GM12892 (cell line): ENCODE data around the gene LRRC56. TPM values are rescaled to one million over a fixed set of nuclear protein-coding genes. Genes with fewer than 3 reads are reported as not detected.

Experiments
- DNase-seq: peaks from one replicate; pipeline ENCODE4 v3.0.0; 2011; ENCODE audit not compliant: insufficient read length
- FAIRE-seq: peaks from 2 replicates; lab custom pipeline; 2011; peaks lifted over from hg19 to GRCh38; lab: Jason Lieb, UNC
- POLR2A ChIP-seq: IDR thresholded peaks from 2 replicates; pipeline ENCODE4 v1.6.1; 2011; ENCODE audit warnings: low read depth, low read length, control low read depth
- POLR2AphosphoS5 ChIP-seq: IDR thresholded peaks from 2 replicates; pipeline ENCODE4 v1.6.1; 2011; ENCODE audit warnings: low read depth, low read length, control low read depth
- TAF1 ChIP-seq: IDR thresholded peaks from 2 replicates; pipeline ENCODE4 v1.6.1; 2011; ENCODE audit warnings: low read depth, mild to moderate bottlenecking, control low read depth, low read length, borderline replicate concordance
- polyA plus RNA-seq: library from polyadenylated mRNA; unstranded; fragments of >200 nt; gene quantifications from one replicate; pipeline ENCODE4 v1.2.1, GENCODE V29; 2012; ENCODE audit warnings: missing spikeins, inconsistent platforms; ENCODE audit not compliant: missing spikeins

The LRRC56 gene
- 0.30 TPM for polyA plus RNA-seq

- DNase-seq (peak; percentile 99), FAIRE-seq (no peak)
- TF ChIP-seq TAF1 (no peak), POLR2AphosphoS5 (no peak), POLR2A (peak; percentile 16; the same call in 1 of the 2 replicates)
Observed at GRCh38 chr11:536841-537621, at the start of gene LRRC56. TSS of gene LRRC56 (plus strand) at chr11:537527. CDS start at chr11:540685, 3,158 bp downstream.

- no peak for TF ChIP-seq POLR2A
- FAIRE-seq (no peak), DNase-seq (peak; percentile 13)
Observed at GRCh38 chr11:487571-488021, 49.7 kb upstream of the LRRC56 start.

- DNase-seq (peak; percentile 14), FAIRE-seq (no peak)
- TF ChIP-seq POLR2AphosphoS5 = no peak
- no peak for TF ChIP-seq TAF1
- no peak for TF ChIP-seq POLR2A
Observed at GRCh38 chr11:488062-488461, 49.3 kb upstream of the LRRC56 start.

- TF ChIP-seq POLR2AphosphoS5 = no peak
- no peak for TF ChIP-seq TAF1
- TF ChIP-seq POLR2A = no peak
- FAIRE-seq (no peak), DNase-seq (peak; percentile 10)
Observed at GRCh38 chr11:488579-488978, 48.7 kb upstream of the LRRC56 start.

GRCh38 chr11:488992-489391 is 48.3 kb upstream of the LRRC56 start:
- FAIRE-seq = no peak
- TF ChIP-seq POLR2A = no peak
- no peak for TF ChIP-seq TAF1
- no peak for TF ChIP-seq POLR2AphosphoS5
- DNase-seq = peak; percentile 25

GRCh38 chr11:489610-490185 is 47.6 kb upstream of the LRRC56 start:
- FAIRE-seq (no peak), DNase-seq (peak; percentile 15)
- TF ChIP-seq POLR2A (no peak), TAF1 (no peak), POLR2AphosphoS5 (no peak)

- FAIRE-seq (no peak), DNase-seq (peak; percentile 23)
- TF ChIP-seq POLR2AphosphoS5 (no peak), POLR2A (no peak), TAF1 (no peak)
Observed at GRCh38 chr11:490186-490929, 47.0 kb upstream of the LRRC56 start.

- no peak for FAIRE-seq
- no peak for DNase-seq
- TF ChIP-seq POLR2AphosphoS5 = no peak
- no peak for TF ChIP-seq TAF1
- TF ChIP-seq POLR2A = no peak
Observed at GRCh38 chr11:490930-491260, 46.4 kb upstream of the LRRC56 start.

GRCh38 chr11:491358-491757 is 46.0 kb upstream of the LRRC56 start:
- TF ChIP-seq POLR2AphosphoS5 (no peak), POLR2A (no peak), TAF1 (no peak)
- FAIRE-seq = no peak
- no peak for DNase-seq

GRCh38 chr11:492427-493226 is 44.7 kb upstream of the LRRC56 start:
- peak; percentile 23 for DNase-seq
- TF ChIP-seq POLR2A (no peak; the same call in 1 of the 2 replicates), TAF1 (no peak), POLR2AphosphoS5 (no peak; the same call in 1 of the 2 replicates)
- FAIRE-seq = no peak

GRCh38 chr11:494761-495536 is 42.4 kb upstream of the LRRC56 start:
- peak; percentile 8 for DNase-seq
- TF ChIP-seq TAF1 (no peak), POLR2AphosphoS5 (no peak), POLR2A (no peak)
- FAIRE-seq = no peak
